KMS-11 (cell line): ENCODE data around the gene BID.

Experiments
- H2AFZ ChIP-seq: fragments of 200-600 bp; sonication (generic); 2 replicates; pipeline ENCODE4 v1.6.1; 2016; ENCODE audit warnings: antibody characterized with exemption, mixed run types, low read depth
- H3K27ac ChIP-seq: fragments of 200-600 bp; sonication (generic); 2 replicates; pipeline ENCODE4 v1.6.1; 2016; ENCODE audit warnings: mild to moderate bottlenecking, mixed run types
- H3K27me3 ChIP-seq: fragments of 200-600 bp; sonication (generic); 2 replicates; pipeline ENCODE4 v1.6.1; 2017; ENCODE audit warnings: mild to moderate bottlenecking, low read depth, mixed run types, moderate library complexity; ENCODE audit not compliant: insufficient read depth
- H3K36me3 ChIP-seq: fragments of 200-600 bp; sonication (generic); 2 replicates; pipeline ENCODE4 v1.6.1; 2017; ENCODE audit warnings: mild to moderate bottlenecking, mixed run types; ENCODE audit not compliant: insufficient read depth
- H3K4me1 ChIP-seq: fragments of 200-600 bp; sonication (generic); 2 replicates; pipeline ENCODE4 v1.6.1; 2016; ENCODE audit warnings: mild to moderate bottlenecking, low read depth, mixed run types; ENCODE audit not compliant: poor library complexity, severe bottlenecking
- H3K4me2 ChIP-seq: fragments of 200-600 bp; sonication (generic); 2 replicates; pipeline ENCODE4 v1.7.0; 2016; ENCODE audit warnings: mild to moderate bottlenecking, mixed run types
- H3K4me3 ChIP-seq: fragments of 200-600 bp; sonication (generic); IDR thresholded peaks from 2 replicates; pipeline ENCODE4 v1.6.1; 2017; ENCODE audit warnings: low read depth, low read length, mixed read lengths; ENCODE audit not compliant: insufficient read depth
- H3K79me2 ChIP-seq: fragments of 200-600 bp; sonication (generic); 2 replicates; pipeline ENCODE4 v1.6.1; 2016; ENCODE audit warnings: low read depth, mixed run types; ENCODE audit not compliant: insufficient read depth
- H3K9ac ChIP-seq: fragments of 200-600 bp; sonication (generic); 2 replicates; pipeline ENCODE4 v1.6.1; 2016; ENCODE audit warnings: mild to moderate bottlenecking, mixed run types
- H4K20me1 ChIP-seq: fragments of 200-600 bp; sonication (generic); 2 replicates; pipeline ENCODE4 v1.6.1; 2016; ENCODE audit warnings: mild to moderate bottlenecking, mixed run types; ENCODE audit not compliant: insufficient read depth
- CTCF ChIP-seq: fragments of 200-600 bp; sonication (generic); conservative IDR thresholded peaks from 2 replicates; pipeline ENCODE4 v1.6.1; 2017; ENCODE audit warnings: low read depth, mild to moderate bottlenecking, antibody characterized with exemption, low read length, moderate library complexity, mixed read lengths

The BID gene

GRCh38 chr22:17807578-17808410, 33.5 kb upstream of the BID start:
- Histone ChIP-seq H3K27ac (no peak overlapping the region), H3K27me3 (no peaks in the 10 kb centered on the region), H3K4me2 (no peak overlapping the region), H2AFZ (no peak overlapping the region), H3K4me3 (no peak overlapping the region), H3K9ac (no peak overlapping the region), H3K36me3 (peaks cover 4% of the 10 kb centered on the region; the same call in 1 of the 2 replicates), H4K20me1 (no peaks in the 10 kb centered on the region), H3K4me1 (peaks cover 6% of the 10 kb centered on the region), H3K79me2 (no peaks in the 10 kb centered on the region)
- TF ChIP-seq CTCF = no peak

DNA sequence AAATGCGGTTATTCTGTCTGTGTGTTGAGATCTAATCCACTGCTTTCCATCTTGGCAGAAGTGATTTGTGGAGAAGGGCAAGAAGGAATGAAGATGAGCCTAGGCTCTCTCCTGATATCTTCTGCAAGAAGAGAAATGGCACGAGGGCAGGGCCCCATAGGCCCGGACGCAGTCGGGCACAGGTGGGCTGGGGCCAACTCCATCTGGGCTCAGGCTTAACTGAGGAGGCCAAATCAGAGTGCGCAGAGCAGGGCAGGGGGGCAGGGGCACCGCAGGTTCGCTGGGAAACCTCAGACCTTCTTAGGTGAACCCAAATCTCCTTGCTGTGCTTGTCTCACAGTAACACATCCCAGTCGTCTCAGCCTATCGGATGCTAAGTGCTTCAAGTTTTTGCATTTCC, 32.8 kb upstream of the BID start:
- no peaks in the 10 kb centered on the region for H3K27me3 ChIP-seq
- peaks cover 6% of the 10 kb centered on the region for H3K4me1 ChIP-seq
- no peaks in the 10 kb centered on the region for H4K20me1 ChIP-seq
- no peak overlapping the region for H3K9ac ChIP-seq
- H2AFZ ChIP-seq = no peak overlapping the region
- no peaks in the 10 kb centered on the region for H3K79me2 ChIP-seq
- TF ChIP-seq CTCF = no peak
- H3K27ac ChIP-seq = no peak overlapping the region
- no peak overlapping the region for H3K4me2 ChIP-seq
- no peak overlapping the region for H3K4me3 ChIP-seq
- peaks cover 4% of the 10 kb centered on the region; the same call in 1 of the 2 replicates for H3K36me3 ChIP-seq

DNA sequence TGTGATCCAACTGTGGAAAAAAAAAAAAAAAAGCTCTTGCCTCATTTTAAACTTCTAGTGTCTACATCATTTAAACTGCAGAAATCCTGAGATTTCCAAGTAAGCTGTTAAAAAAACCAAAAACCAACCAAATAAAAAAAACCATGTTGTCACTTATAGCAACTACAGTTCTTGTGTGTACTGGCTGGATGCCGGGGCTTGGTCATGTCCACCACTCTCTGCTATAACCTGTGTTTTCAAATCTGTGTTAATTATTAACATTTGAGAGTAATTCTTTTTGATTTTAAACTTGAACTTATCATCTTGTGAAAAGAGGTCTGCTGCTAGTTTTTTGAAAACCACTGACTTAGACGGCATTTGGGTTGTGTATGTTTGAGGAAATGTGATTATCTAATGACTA, 32.2 kb upstream of the BID start:
- H3K4me1 ChIP-seq = peaks cover 6% of the 10 kb centered on the region
- no peak overlapping the region for H3K27ac ChIP-seq
- no peaks in the 10 kb centered on the region for H4K20me1 ChIP-seq
- H3K27me3 ChIP-seq = no peaks in the 10 kb centered on the region
- TF ChIP-seq CTCF = no peak
- H3K79me2 ChIP-seq = no peaks in the 10 kb centered on the region
- H2AFZ ChIP-seq = no peak overlapping the region
- no peak overlapping the region for H3K4me2 ChIP-seq
- H3K36me3 ChIP-seq = peaks cover 4% of the 10 kb centered on the region; the same call in 1 of the 2 replicates
- no peak overlapping the region for H3K9ac ChIP-seq
- H3K4me3 ChIP-seq = no peak overlapping the region

GRCh38 chr22:17804331-17805080, 30.2 kb upstream of the BID start:
- no peaks in the 10 kb centered on the region for H3K27me3 ChIP-seq
- H3K4me2 ChIP-seq = no peak overlapping the region
- no peak overlapping the region for H2AFZ ChIP-seq
- no peaks in the 10 kb centered on the region for H3K79me2 ChIP-seq
- no peaks in the 10 kb centered on the region for H4K20me1 ChIP-seq
- H3K9ac ChIP-seq = no peak overlapping the region
- no peak for TF ChIP-seq CTCF
- H3K4me3 ChIP-seq = no peak overlapping the region
- H3K36me3 ChIP-seq = peaks cover 4% of the 10 kb centered on the region; the same call in 1 of the 2 replicates
- peaks cover 6% of the 10 kb centered on the region for H3K4me1 ChIP-seq
- no peak overlapping the region for H3K27ac ChIP-seq
